Glutamatergic neuron (in vitro differentiated cells): ENCODE measurements around the gene YTHDF2. TPM values are rescaled to one million over a fixed set of nuclear protein-coding genes. Genes with fewer than 3 reads are reported as not detected.
"Not testable (repeated sequence)": the region's sequence is repeated elsewhere in the genome, so short reads cannot be mapped to it uniquely, and the experiment has no call there.

Experiments used
- DNase-seq: peaks from one replicate; pipeline ENCODE4 v3.0.0; 2022
- H3K27ac Mint-ChIP-seq: one replicate; pipeline ENCODE4 v1.8.0; 2020; ENCODE audit warnings: mild to moderate bottlenecking, mixed read lengths, inconsistent platforms; ENCODE audit not compliant: unreplicated experiment
- H3K27me3 Mint-ChIP-seq: one replicate; pipeline ENCODE4 v1.8.0; 2020; ENCODE audit warnings: mild to moderate bottlenecking, moderate library complexity, mixed read lengths, inconsistent platforms; ENCODE audit not compliant: unreplicated experiment
- H3K36me3 Mint-ChIP-seq: one replicate; pipeline ENCODE4 v1.8.0; 2020; ENCODE audit warnings: mild to moderate bottlenecking, mixed read lengths, inconsistent platforms; ENCODE audit not compliant: unreplicated experiment
- H3K4me1 Mint-ChIP-seq: one replicate; pipeline ENCODE4 v1.8.0; 2020; ENCODE audit warnings: mild to moderate bottlenecking, low read depth, mixed read lengths, inconsistent platforms; ENCODE audit not compliant: unreplicated experiment
- H3K4me3 Mint-ChIP-seq: one replicate; pipeline ENCODE4 v1.8.0; 2020; ENCODE audit warnings: mild to moderate bottlenecking, mixed read lengths, inconsistent platforms; ENCODE audit not compliant: unreplicated experiment
- H3K9me3 Mint-ChIP-seq: one replicate; pipeline ENCODE4 v1.8.0; 2020; ENCODE audit warnings: mild to moderate bottlenecking, moderate library complexity, mixed read lengths, inconsistent platforms; ENCODE audit not compliant: unreplicated experiment
- total RNA-seq: library from RNA; stranded (reverse); fragmentation: NEBNext Ultra II Directional; extraction: Animal tissue kit (Norgen Biotek cat#: 25700); gene quantifications from one replicate; pipeline ENCODE4 v1.2.1, GENCODE V29; 2021; ENCODE audit not compliant: unreplicated experiment
- TF ChIP-seq, protein P1 (sequence below): fragments of 200-600 bp; sonication (generic); IDR thresholded peaks from one replicate; pipeline ENCODE4 v1.5.0; 2021; ENCODE audit not compliant: partially characterized antibody, unreplicated experiment

The YTHDF2 gene
- total RNA-seq, 1 donor from 2014 or later, result 130 TPM

DNA sequence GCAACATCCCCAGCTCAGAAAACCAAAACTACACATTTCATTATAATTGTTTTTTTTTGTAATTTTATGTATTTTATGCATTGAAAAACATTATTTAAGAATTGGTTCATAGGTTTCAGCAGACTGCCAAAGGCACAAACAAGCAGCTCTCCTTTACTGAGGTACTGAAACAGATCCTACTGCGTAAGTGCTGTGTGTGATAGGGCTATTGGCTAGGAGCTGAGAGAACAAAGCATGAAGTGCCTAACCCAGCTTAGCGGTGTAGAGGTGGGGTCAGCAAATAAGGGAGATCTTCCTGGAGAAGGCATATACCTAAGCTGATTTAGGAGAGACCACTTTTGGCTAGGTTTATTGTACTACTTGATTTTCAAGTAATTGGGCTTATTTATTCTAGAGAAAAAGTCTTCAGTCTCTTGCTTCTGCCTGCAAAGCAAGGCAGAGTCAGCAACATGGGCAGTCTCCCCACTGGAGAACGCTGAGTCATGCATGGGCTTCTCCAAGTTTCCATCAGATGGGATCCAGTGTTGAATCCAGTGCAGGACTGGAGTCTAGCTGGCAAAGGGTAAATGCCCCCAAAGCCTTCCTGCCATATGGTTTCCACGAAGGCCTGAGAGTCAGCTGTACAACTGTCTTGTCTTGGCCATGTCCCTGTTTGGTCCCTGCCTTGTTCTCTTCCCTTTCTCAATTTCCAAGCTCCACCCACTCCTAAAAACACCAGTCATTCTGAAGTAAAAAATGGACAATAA lies 18.0 kb upstream of the YTHDF2 start:
- no peak overlapping the region for H3K4me3 Mint-ChIP-seq
- no peak for DNase-seq
- no peak overlapping the region for H3K27ac Mint-ChIP-seq
- peaks cover 5% of the 10 kb centered on the region for H3K9me3 Mint-ChIP-seq
- H3K4me1 Mint-ChIP-seq, result no peaks in the 10 kb centered on the region
- TF ChIP-seq, protein P1, sequence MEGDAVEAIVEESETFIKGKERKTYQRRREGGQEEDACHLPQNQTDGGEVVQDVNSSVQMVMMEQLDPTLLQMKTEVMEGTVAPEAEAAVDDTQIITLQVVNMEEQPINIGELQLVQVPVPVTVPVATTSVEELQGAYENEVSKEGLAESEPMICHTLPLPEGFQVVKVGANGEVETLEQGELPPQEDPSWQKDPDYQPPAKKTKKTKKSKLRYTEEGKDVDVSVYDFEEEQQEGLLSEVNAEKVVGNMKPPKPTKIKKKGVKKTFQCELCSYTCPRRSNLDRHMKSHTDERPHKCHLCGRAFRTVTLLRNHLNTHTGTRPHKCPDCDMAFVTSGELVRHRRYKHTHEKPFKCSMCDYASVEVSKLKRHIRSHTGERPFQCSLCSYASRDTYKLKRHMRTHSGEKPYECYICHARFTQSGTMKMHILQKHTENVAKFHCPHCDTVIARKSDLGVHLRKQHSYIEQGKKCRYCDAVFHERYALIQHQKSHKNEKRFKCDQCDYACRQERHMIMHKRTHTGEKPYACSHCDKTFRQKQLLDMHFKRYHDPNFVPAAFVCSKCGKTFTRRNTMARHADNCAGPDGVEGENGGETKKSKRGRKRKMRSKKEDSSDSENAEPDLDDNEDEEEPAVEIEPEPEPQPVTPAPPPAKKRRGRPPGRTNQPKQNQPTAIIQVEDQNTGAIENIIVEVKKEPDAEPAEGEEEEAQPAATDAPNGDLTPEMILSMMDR, result no peak
- H3K36me3 Mint-ChIP-seq, result peaks cover 8% of the 10 kb centered on the region
- no peaks in the 10 kb centered on the region for H3K27me3 Mint-ChIP-seq

DNA sequence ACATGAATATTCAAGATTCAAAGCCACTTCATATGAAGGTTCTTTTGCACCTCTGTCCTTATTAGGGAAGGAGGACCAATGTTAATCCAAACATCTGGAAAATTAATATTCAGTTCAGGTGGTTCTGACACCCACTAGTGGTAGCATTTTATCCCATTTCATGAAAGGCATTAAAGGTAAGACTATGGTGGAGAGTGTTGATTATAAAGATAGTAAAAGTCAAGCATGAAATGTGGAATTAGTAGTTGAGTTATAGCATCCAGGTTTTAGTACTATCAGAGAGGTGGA lies 17.5 kb upstream of the YTHDF2 start:
- Mint-ChIP-seq H3K9me3 (peaks cover 5% of the 10 kb centered on the region), H3K4me3 (no peak overlapping the region), H3K27me3 (no peaks in the 10 kb centered on the region), H3K36me3 (peaks cover 7% of the 10 kb centered on the region), H3K27ac (no peak overlapping the region), H3K4me1 (no peaks in the 10 kb centered on the region)
- DNase-seq, result no peak
- TF ChIP-seq, protein P1, result no peak

DNA sequence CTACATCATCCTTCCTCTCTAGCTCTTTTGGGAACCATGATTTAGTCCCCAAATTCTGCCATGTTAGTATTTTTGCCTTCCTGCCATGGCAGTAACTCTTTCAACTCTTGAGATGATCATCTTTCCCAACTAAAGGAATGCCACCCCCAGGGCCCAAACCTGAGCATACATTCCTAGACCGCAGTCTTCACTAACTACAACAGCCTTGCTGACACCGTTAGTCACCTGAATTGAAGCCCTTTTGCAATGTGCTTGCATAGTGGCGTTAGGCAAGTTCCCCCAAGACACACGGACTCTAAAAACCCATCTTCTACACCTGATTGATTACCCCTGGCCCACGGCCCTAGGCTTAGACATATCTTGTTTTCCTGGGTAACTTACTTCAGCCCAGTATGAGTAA lies 16.4 kb upstream of the YTHDF2 start:
- TF ChIP-seq, protein P1, result no peak
- H3K27ac Mint-ChIP-seq, result no peak overlapping the region

DNA sequence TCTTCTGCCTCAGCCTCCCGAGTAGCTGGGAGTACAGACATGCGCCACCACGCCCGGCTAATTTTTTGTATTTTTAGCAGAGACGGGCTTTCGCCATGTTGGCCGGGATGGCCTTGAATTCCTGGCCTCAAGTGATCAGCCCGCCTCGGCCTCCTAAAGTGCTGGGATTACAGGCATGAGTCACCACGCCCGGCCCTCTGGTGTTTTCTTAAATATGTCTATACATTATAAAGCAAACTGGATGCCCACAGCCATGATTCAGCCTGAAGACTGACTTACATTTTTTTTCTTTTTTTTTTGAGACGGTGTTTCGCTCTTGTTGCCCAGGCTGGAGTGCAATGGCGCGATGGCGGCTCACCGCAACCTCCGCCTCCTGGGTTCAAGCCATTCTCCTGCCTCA lies 14.8 kb upstream of the YTHDF2 start:
- not testable (repeated sequence) for DNase-seq, H3K27ac Mint-ChIP-seq, H3K9me3 Mint-ChIP-seq, H3K4me1 Mint-ChIP-seq, H3K4me3 Mint-ChIP-seq, H3K36me3 Mint-ChIP-seq, H3K27me3 Mint-ChIP-seq

More for the DNA sequence above, 16.4 kb upstream of the YTHDF2 start:
- no peaks in the 10 kb centered on the region for H3K36me3 Mint-ChIP-seq
- no peaks in the 10 kb centered on the region for H3K4me1 Mint-ChIP-seq
- H3K4me3 Mint-ChIP-seq, result peak overlapping the region; percentile 11
- H3K27me3 Mint-ChIP-seq, result no peaks in the 10 kb centered on the region
- DNase-seq, result no peak
- peaks cover 5% of the 10 kb centered on the region for H3K9me3 Mint-ChIP-seq

DNA sequence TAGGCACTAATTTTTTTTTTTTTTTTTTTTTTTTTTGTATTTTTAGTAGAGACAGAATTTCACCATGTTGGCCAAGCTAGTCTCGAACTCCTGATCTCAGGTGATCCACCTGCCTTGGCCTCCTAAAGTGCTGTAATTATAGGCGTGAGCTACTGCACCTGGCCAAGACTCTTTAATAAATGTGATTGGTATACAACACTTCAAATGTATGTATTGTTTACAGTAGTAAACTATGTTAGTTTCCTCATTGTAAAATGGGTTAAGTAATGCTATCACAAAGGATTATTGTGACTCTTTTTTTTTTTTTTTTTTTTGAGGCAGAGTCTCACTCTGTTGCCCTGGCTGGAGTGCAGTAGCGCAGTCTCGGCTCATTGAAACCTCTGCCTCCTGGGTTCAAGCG lies 11.4 kb upstream of the YTHDF2 start:
- not testable (repeated sequence) for H3K4me1 Mint-ChIP-seq, H3K4me3 Mint-ChIP-seq, H3K9me3 Mint-ChIP-seq, H3K27me3 Mint-ChIP-seq, H3K36me3 Mint-ChIP-seq, DNase-seq, H3K27ac Mint-ChIP-seq

DNA sequence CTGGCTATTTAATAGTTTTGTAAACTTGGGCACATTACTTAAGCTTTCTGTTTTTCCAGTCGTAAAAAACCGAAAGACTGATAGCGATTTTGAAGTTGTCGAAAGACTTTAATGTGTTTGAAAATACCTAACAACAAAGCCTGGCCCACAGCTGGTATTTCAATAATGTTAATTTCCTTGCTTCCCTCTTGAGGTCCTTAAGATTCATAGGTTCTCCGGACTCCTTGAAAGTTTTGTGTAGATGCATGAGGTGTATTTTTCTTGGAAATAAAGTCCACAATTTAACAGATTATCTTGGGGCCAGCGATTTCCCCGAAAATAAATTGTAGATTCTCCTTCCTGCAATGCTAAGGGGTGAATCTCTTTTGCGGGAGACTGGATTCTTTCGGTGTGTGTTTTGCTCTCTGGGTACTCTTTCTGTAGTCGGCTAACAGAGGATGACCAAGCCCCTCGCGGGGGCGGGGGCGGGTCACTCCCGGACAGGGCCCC lies 735 bp upstream of the YTHDF2 start:
- Mint-ChIP-seq H3K4me1 (peaks cover 16% of the 10 kb centered on the region), H3K27ac (peak overlapping the region; percentile 66), H3K4me3 (peak overlapping the region; percentile 81), H3K27me3 (peaks cover 5% of the 10 kb centered on the region), H3K9me3 (peaks cover 5% of the 10 kb centered on the region), H3K36me3 (peaks cover 4% of the 10 kb centered on the region)
- TF ChIP-seq, protein P1, result no peak
- DNase-seq, result no peak
